Stimulated activated naive CD8-positive, alpha-beta T cell treated with anti-CD3 and anti-CD28 coated beads, Interleukin-15, Interleukin-2, amounts not matched to agents 100 ng/mL and 50 ng/mL, for 24 hours (primary cell): ENCODE measurements around the gene LRRC55.

Source experiments
- H3K27ac Mint-ChIP-seq: one replicate; pipeline ENCODE4 v1.8.0; 2021; ENCODE audit warnings: mild to moderate bottlenecking, mixed read lengths
- H3K27me3 Mint-ChIP-seq: one replicate; pipeline ENCODE4 v1.8.0; 2021; ENCODE audit warnings: mixed read lengths
- H3K36me3 Mint-ChIP-seq: one replicate; pipeline ENCODE4 v1.8.0; 2021; ENCODE audit warnings: low read depth, mixed read lengths
- H3K4me1 Mint-ChIP-seq: one replicate; pipeline ENCODE4 v1.8.0; 2021; ENCODE audit warnings: low read depth, mixed read lengths
- H3K4me3 Mint-ChIP-seq: one replicate; pipeline ENCODE4 v1.8.0; 2021; ENCODE audit warnings: mild to moderate bottlenecking, mixed read lengths
- H3K9me3 Mint-ChIP-seq: one replicate; pipeline ENCODE4 v1.8.0; 2021; ENCODE audit warnings: mixed read lengths

LRRC55 gene

DNA sequence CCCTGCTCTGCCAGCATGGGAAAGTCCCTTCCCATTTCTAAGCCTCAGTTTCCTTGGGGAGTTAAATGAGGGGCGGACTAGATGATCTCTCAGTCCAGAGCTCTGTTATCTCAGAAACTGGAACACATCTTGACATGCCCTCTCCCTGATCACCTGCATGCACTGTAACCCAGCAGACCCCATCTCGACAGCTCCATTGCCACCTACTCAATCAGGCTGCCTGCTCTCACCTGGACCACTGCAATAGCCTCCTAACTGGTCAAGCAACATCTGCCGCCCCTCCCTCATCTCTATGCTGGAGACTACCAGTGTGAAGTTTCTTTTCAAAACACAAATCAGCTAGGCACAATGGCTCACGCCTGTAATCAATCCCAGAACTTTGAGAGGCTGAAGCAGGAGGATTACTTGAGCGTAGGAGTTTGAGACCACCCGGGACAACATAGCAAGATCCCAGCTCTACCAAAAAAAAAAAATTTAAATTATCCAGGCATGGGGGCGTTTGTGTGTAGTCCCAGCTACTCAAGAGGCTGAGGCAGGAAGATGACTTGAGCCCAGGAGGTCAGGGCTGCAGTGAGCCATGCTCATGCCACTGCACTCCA lies 22.2 kb downstream of the LRRC55 start:
- H3K36me3 Mint-ChIP-seq = no peaks in the 10 kb centered on the region
- H3K4me1 Mint-ChIP-seq = no peaks in the 10 kb centered on the region
- H3K27ac Mint-ChIP-seq = no peak overlapping the region
- H3K4me3 Mint-ChIP-seq = no peak overlapping the region
- peaks cover 5% of the 10 kb centered on the region for H3K27me3 Mint-ChIP-seq
- H3K9me3 Mint-ChIP-seq = no peaks in the 10 kb centered on the region

DNA sequence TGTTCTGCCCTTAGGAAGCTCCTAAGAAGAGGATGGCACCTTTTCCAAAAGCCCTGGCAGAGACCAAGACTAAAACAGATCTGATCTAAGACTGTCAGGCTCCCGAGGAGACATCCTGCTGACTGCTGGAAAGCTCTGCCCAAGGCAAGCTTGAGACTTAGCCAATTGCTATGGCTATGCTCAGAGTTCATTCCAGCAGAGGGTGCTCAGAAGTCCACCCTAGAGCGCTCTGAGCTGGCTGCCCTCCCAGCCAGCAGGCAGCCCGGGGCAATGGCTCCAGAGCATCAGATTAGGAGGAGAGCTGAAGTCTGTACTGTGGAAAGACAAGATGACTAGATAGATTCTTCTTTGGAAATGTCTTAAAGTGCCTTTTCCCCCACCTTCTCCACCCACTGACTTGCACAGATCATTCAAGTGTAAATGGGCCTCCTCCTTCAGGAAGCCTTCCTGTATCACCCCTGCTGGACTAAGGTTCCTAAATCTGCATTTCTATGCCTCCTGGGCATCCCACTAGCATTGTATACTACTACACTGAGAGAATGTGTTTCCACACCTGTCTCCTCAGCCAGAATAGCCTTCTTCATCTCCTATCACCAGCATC lies 23.4 kb downstream of the LRRC55 start:
- Mint-ChIP-seq H3K36me3 (no peaks in the 10 kb centered on the region), H3K4me3 (no peak overlapping the region), H3K4me1 (no peaks in the 10 kb centered on the region), H3K27ac (no peak overlapping the region), H3K9me3 (no peaks in the 10 kb centered on the region), H3K27me3 (peaks cover 5% of the 10 kb centered on the region)

DNA sequence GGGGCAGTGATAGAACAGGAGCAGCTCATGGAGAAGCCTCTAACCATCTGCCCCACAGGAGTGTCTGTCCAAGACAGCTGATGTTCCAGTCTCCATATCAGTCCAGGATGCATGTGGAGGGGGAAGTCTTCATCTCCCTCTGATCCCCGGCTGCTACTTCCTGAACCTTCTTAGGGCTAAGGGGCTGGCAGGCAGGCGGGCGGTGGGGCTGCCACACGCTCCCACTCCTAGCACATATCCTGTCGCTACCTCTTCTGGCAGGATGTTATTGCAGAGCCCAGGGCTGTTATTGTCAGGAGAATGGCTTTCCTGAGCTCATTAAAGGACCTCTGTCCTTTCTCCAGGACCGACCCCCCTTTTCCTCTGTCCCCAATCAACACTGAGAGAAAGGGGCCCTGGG lies 25.4 kb downstream of the LRRC55 start:
- H3K4me1 Mint-ChIP-seq = no peaks in the 10 kb centered on the region
- H3K4me3 Mint-ChIP-seq = no peak overlapping the region
- H3K9me3 Mint-ChIP-seq = no peaks in the 10 kb centered on the region
- H3K27ac Mint-ChIP-seq = no peak overlapping the region
- H3K36me3 Mint-ChIP-seq = no peaks in the 10 kb centered on the region
- peaks cover 5% of the 10 kb centered on the region for H3K27me3 Mint-ChIP-seq

DNA sequence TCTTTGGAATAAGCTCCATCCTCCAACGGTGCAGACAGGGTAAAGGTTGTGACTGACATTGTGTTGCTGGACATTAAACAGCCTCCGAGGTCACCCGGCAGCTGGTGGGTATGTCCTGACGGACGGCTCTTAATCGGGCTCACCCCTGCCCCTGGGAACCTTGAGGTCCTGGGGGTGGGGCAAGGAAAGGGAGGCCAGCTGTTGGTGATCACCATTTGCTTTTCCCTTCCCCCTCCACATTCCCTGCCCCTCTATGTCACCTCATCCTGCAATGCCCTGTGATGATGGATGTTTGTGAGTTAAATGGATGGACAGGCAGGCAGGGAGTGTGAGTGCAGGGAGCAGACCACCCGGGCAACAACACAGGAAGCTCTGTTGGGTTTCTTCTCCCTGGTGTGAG lies 29.0 kb downstream of the LRRC55 start:
- no peaks in the 10 kb centered on the region for H3K36me3 Mint-ChIP-seq

DNA sequence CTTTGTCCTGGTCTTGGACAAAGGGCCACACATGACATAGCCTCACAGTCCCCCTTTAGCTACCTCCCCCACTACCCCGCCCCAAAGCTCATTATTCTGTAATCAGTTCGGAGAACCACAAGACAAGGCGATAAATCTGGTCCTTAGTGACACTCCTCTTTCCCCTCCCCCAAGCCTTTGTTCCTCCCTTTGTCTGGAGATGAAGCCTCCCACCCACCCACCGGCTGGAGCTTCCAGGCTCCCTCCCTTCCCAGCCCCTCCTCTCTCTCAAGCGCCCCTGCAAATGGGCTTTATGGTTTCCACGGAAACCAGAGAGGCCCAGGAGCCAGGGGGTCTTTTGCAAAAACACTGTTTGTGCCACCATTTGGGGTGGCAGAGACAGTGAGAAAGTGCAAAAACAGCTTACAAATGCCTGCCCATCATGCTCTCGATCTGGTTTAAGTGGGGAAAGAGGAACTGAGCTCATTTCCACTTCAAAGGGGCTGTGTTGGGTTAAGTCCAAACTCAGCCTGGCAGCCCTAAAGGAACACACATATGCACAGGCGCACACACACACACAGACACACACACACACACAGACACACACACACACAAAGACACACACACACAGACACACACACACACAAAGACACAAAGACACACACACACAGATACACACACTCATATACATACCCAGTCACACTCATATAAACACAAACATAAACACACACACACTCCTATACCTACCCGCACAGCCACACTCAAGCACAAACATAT lies 31.8 kb downstream of the LRRC55 start:
- Mint-ChIP-seq H3K4me1 (no peaks in the 10 kb centered on the region), H3K27ac (no peak overlapping the region), H3K27me3 (no peaks in the 10 kb centered on the region), H3K4me3 (no peak overlapping the region), H3K36me3 (no peaks in the 10 kb centered on the region), H3K9me3 (no peaks in the 10 kb centered on the region)

More for the DNA sequence above, 29.0 kb downstream of the LRRC55 start:
- H3K27me3 Mint-ChIP-seq = peaks cover 5% of the 10 kb centered on the region
- H3K9me3 Mint-ChIP-seq = no peaks in the 10 kb centered on the region
- H3K4me3 Mint-ChIP-seq = no peak overlapping the region
- H3K4me1 Mint-ChIP-seq = no peaks in the 10 kb centered on the region
- H3K27ac Mint-ChIP-seq = no peak overlapping the region

DNA sequence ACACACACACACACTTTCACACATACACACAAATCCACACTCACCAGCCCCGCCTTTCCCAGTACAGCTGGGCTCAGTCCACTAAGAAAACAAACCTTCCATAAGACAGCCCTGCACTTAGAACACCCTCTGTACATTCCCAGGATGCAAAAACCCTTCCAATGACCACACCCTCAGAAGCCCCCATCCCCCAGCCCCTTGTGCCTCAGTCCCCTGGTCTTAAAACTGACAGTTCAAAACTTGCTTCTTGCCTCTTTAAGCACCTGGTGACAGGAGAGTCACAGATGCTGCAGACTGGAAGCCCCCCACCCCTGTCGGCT lies 32.3 kb downstream of the LRRC55 start:
- H3K4me1 Mint-ChIP-seq = no peaks in the 10 kb centered on the region

DNA sequence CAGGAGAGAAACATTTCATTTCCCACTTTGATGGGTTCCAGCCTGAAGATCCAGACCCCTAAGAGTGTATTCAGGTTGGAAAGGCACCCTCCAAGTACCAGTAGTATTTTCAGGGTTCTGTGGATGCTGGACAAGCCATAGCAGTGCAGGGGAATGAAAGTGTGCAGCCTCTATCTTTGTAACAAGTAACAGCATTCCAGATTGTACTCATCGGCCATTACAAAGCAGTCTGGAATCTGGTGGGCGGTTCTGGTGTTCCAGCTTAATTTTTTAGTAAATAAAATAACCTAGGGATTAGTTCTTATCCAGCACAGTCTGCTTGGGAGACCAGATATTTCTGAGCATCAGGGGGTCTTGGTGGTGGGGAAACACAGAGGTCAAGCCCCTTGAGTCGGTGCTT lies 32.7 kb downstream of the LRRC55 start:
- Mint-ChIP-seq H3K9me3 (no peaks in the 10 kb centered on the region), H3K27me3 (no peaks in the 10 kb centered on the region)

More for the DNA sequence above, 32.3 kb downstream of the LRRC55 start:
- H3K27me3 Mint-ChIP-seq = no peaks in the 10 kb centered on the region
- no peak overlapping the region for H3K27ac Mint-ChIP-seq
- H3K9me3 Mint-ChIP-seq = no peaks in the 10 kb centered on the region
- no peak overlapping the region for H3K4me3 Mint-ChIP-seq
- no peaks in the 10 kb centered on the region for H3K36me3 Mint-ChIP-seq

DNA sequence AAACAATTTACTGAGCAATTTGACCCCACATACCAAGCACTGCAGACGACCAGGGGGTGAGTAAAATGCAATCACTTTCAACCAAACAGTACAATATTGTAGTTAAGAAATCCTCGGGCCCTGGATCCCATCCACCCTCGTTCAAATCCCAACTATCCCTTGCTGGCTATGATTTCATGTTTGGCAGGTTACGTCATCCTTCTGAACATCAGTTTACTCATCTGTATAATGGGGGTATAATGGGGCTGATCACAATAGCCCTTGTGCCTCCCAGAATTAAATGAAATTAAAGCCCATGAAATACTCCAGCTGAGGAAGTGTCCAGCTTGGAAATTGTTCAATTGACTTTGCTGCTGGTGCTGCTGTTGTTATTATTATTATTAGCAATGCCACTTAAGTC lies 34.7 kb downstream of the LRRC55 start:
- Mint-ChIP-seq H3K36me3 (no peaks in the 10 kb centered on the region), H3K27ac (no peak overlapping the region), H3K9me3 (no peaks in the 10 kb centered on the region), H3K4me3 (no peak overlapping the region), H3K4me1 (no peaks in the 10 kb centered on the region), H3K27me3 (no peaks in the 10 kb centered on the region)

More for the DNA sequence above, 32.7 kb downstream of the LRRC55 start:
- no peaks in the 10 kb centered on the region for H3K36me3 Mint-ChIP-seq
- H3K4me3 Mint-ChIP-seq = no peak overlapping the region
- no peak overlapping the region for H3K27ac Mint-ChIP-seq
- H3K4me1 Mint-ChIP-seq = no peaks in the 10 kb centered on the region

DNA sequence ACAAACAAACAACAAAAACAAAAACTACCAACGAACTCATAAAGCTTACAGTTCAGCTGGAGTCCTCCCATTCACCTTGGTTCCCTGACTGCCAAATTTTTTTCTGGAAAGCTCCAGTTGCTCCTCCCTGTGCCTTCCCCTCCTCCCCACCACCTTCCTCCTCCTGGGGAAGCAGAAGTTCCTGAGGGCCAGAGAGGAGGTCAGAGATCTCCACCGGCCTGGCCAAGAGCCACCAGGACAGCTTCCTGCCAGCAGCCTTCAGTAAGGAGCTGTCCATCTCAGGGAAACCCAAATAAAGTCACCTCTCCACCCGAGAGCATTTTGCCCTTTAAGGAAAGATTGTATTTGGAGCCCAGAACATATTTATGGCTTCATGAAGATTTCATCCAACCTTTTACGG lies 35.3 kb downstream of the LRRC55 start:
- no peaks in the 10 kb centered on the region for H3K9me3 Mint-ChIP-seq
- no peaks in the 10 kb centered on the region for H3K36me3 Mint-ChIP-seq
- H3K4me3 Mint-ChIP-seq = no peak overlapping the region
- H3K4me1 Mint-ChIP-seq = no peaks in the 10 kb centered on the region
- no peaks in the 10 kb centered on the region for H3K27me3 Mint-ChIP-seq
- no peak overlapping the region for H3K27ac Mint-ChIP-seq

DNA sequence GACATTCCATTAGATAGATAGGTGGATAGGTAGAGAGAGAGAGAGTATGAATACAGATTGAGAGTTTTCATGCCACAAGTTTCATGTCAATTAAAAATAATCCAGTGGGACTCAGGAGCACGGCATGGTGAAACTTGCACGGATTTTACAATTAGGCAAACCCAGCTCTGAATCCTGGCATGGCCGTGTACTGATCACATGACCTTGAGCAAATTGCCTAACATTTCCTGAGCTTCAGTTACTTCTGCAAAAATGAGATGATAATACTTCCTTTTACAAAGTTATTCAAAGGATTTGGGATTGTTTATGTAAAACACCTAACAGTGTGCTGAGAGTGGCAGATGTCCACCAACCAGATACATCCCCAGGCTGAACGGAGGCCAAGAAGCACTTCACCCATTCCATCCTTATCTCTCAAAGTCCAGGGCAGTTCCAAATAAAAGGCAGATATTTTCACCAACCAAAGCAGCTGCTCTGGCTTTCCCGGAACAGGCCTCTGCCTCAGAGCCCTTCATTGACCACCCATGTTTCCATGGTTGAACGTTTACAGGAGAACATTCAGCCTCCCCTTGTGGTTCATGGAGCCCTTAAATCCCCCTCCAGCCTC lies 37.4 kb downstream of the LRRC55 start:
- H3K4me1 Mint-ChIP-seq = no peaks in the 10 kb centered on the region
- H3K27ac Mint-ChIP-seq = no peak overlapping the region
- no peaks in the 10 kb centered on the region for H3K9me3 Mint-ChIP-seq
- no peaks in the 10 kb centered on the region for H3K36me3 Mint-ChIP-seq
- H3K27me3 Mint-ChIP-seq = no peaks in the 10 kb centered on the region
- no peak overlapping the region for H3K4me3 Mint-ChIP-seq

DNA sequence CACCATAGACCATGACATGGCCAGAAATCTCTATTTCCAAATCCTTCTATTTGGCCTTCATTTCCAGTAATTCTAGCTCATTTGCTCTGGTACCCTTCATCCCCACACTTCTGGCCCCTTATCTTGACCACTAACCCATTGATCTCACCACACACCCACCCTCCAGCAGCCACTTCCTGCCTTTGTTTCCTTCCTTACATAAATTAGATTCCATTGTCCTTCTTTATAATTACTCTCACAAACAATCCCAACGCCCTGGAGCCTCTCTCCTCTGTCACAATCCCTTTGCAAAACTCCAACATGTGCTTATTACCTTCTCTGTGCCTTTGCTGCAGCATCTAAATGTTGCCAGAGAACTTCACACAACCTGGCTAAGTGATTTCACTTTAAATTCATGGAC lies 40.5 kb downstream of the LRRC55 start:
- no peak overlapping the region for H3K27ac Mint-ChIP-seq
- H3K36me3 Mint-ChIP-seq = no peaks in the 10 kb centered on the region
- H3K9me3 Mint-ChIP-seq = no peaks in the 10 kb centered on the region
- no peak overlapping the region for H3K4me3 Mint-ChIP-seq
- H3K4me1 Mint-ChIP-seq = no peaks in the 10 kb centered on the region
- H3K27me3 Mint-ChIP-seq = peaks cover 3% of the 10 kb centered on the region

DNA sequence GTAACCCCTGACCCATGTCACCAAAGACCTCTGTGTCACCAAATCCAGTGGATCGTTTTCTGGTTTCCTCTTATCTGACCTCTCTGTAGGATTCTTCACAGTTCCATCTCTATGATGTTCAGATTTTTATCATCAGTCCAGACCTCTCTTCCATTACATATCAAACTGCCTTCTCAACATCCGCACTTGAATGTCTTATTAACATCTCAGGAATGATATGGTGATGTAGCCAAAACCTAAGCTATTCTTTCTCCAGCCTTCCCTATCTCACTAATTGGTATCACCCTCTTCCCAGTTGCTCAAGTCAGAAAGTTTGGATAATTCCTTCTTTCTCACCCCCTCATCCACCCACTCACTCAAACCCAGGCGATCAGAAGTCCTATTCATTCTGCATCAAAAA lies 41.8 kb downstream of the LRRC55 start:
- Mint-ChIP-seq H3K36me3 (no peaks in the 10 kb centered on the region), H3K4me3 (no peak overlapping the region), H3K27me3 (peaks cover 9% of the 10 kb centered on the region), H3K4me1 (no peaks in the 10 kb centered on the region), H3K27ac (no peak overlapping the region), H3K9me3 (no peaks in the 10 kb centered on the region)

DNA sequence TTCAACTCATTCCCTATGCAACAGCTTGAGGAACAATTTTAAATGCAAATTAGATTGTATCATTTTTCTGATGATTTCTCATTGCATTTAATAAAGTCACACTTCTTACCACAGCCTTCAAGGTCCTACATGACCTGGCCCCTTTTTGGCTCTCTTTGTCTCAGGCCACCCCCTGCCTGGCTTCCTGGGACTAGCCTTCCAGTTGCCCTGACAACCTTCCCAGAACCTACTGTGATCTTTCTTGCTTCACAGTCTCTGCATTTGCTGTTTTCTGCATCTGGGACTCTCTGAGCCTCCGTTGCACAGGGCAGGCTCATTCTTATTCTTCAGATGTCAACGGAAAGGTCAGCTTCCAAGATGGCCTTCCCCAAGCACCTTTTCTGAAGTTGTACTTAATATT lies 42.4 kb downstream of the LRRC55 start:
- no peak overlapping the region for H3K27ac Mint-ChIP-seq
- H3K4me1 Mint-ChIP-seq = no peaks in the 10 kb centered on the region

DNA sequence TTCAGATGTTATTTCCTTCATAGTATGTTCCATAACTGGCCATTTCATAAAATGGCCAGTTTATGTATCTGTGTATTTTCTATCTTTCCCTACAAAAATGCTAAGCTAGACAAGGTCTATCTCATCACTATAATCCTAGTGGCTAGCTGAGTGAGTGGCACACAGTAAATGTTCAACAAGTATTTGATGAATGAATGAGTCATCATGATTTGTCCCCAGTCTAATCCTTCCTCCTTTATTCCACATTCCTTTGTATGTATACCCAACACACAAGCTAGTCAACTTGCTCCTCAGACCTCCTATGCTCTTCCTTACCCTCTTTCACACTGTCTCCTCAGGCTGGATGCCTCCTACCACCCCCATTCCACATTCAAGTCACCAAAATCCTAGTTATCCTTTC lies 42.8 kb downstream of the LRRC55 start:
- Mint-ChIP-seq H3K36me3 (no peaks in the 10 kb centered on the region), H3K4me3 (no peak overlapping the region), H3K9me3 (no peaks in the 10 kb centered on the region), H3K27me3 (peaks cover 9% of the 10 kb centered on the region), H3K4me1 (no peaks in the 10 kb centered on the region), H3K27ac (no peak overlapping the region)

More for the DNA sequence above, 42.4 kb downstream of the LRRC55 start:
- Mint-ChIP-seq H3K9me3 (no peaks in the 10 kb centered on the region), H3K36me3 (no peaks in the 10 kb centered on the region), H3K27me3 (peaks cover 9% of the 10 kb centered on the region), H3K4me3 (no peak overlapping the region)

DNA sequence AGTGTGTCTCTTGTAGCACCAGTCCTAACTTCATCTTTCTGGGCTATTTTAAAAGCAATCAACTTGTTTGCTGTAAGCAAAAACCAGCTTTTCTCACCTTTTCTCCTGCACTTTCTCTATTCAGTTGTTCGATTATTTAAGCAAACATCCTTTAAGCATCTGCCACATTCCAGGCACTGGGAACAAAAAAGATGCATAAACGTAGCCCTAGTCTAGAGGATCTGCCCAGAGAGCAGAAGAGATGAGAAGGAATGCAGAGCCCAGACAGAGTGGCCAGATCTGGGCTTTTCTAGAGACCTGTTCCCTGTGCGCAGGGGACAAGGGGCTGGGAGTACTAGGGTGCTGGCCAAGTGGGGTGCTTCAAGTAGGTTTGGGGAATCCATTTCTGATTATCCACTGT lies 46.8 kb downstream of the LRRC55 start:
- H3K4me1 Mint-ChIP-seq = no peaks in the 10 kb centered on the region
- no peak overlapping the region for H3K4me3 Mint-ChIP-seq
- peaks cover 46% of the 10 kb centered on the region for H3K27me3 Mint-ChIP-seq
- no peaks in the 10 kb centered on the region for H3K9me3 Mint-ChIP-seq
- H3K27ac Mint-ChIP-seq = no peak overlapping the region
- no peaks in the 10 kb centered on the region for H3K36me3 Mint-ChIP-seq
